GM20000 (cell line): ENCODE results near the gene CLIC3.

ENCODE experiments used
- DNase-seq: peaks from one replicate; pipeline ENCODE4 v3.0.0; 2012; ENCODE audit warnings: low spot score
- CTCF ChIP-seq: IDR thresholded peaks from 2 replicates; pipeline ENCODE4 v1.5.1; 2012; ENCODE audit warnings: mild to moderate bottlenecking, control low read depth; ENCODE audit errors: extremely low read depth, missing control alignments

The CLIC3 gene

DNA sequence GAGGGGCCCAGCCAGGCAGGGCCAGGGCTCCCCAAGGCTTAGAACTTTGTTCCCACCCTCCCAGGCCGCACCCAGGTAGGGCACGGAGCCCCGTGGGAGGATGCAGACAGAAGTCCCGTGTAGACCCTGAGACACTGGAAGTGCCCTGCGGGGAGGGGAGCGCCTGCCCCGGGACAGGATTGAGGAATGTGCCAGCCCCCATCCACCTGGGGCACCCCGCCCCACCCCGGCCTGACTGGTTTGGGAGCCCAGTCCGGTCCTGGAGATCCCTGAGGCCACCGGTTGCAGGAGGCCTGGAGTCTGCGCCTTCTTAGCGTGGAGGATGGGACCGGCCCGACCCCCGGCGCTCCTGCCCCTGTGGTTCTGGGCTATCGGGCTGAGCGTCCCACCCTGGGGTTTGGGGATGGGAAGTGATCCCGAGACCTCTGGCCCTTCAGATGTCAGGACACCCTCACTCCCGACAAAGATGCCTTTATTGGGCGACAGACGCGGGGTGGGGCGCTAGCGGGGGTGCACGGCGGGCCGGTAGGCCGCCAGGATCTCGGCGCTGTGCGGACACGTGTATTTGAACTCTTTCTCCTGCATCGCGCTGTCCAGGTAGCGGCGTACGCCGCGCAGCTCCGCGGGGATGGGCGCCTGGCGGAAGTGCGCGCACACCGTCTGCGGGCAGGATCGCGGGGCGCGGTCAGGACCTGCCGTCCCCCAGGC lies 2.0 kb downstream of the CLIC3 start:
- DNase-seq: no peak
- TF ChIP-seq CTCF: no peak

DNA sequence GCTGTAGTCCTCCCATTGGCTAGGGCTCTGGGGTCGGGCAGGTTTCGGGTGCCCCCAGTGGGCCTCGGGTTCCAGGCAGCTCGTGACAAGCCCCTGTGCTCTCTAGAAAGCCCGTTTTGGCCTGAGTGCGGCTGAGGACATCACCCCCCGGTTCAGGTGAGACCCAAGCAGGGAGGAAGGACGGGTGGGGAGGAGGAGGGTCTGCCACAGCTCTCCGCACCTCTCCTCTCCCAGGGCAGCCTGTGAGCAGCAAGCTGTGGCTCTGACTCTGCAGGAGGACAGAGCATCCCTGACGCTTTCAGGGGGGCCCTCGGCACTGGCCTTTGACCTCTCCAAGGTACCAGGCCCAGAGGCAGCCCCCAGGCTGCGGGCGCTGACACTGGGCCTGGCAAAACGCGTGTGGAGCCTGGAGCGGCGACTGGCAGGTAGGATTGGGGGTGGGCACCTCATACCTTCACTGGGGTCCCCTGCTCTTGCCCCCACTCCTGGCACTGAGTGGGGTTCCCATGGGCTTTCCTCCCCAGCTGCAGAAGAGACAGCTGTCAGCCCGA lies 3.5 kb downstream of the CLIC3 start:
- DNase-seq: no peak
- no peak for TF ChIP-seq CTCF

DNA sequence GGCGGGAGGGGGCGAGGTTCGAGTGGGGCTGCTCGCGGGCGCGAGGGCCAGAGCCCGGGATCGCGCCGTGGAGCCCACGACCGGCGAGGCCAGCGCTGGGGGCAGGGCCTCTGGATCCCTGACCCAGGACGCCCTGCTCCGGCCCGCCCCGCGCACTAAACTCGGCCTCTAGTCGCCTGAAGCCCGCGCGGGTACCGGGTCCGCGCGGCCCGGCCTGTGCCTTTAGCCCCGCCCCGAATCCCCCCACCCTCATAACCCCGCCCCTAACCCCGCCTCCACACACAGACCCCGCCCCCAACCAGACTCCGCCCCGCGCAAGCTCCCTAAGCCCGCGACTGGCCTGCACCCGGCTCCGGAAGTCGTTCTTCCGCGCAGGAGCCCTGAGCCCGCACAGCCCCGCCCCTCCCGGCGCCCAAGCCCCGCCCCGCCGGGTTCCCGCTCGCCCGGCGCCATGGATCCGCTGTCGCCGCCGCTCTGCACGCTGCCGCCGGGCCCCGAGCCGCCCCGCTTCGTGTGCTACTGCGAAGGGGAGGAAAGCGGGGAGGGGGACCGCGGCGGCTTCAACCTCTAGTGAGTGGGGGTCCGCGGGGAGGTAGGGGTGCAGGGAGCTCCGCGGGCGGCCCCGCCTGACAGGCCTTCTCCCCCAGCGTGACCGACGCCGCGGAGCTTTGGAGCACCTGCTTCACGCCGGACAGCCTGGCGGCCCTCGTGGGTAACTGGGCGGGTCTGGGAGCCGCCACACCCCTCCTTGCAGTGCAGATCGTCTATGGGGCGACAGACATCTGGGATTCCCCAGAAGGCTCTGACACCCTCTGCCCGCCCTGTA lies 4.2 kb downstream of the CLIC3 start, which contains the start of gene PAXX:
Gene PAXX, plus strand, starts transcription at position 430 of the 826 bp plus-strand sequence. Its CDS starts 22 bp downstream, at position 452.
- TF ChIP-seq CTCF: no peak
- DNase-seq: peak; percentile 100

DNA sequence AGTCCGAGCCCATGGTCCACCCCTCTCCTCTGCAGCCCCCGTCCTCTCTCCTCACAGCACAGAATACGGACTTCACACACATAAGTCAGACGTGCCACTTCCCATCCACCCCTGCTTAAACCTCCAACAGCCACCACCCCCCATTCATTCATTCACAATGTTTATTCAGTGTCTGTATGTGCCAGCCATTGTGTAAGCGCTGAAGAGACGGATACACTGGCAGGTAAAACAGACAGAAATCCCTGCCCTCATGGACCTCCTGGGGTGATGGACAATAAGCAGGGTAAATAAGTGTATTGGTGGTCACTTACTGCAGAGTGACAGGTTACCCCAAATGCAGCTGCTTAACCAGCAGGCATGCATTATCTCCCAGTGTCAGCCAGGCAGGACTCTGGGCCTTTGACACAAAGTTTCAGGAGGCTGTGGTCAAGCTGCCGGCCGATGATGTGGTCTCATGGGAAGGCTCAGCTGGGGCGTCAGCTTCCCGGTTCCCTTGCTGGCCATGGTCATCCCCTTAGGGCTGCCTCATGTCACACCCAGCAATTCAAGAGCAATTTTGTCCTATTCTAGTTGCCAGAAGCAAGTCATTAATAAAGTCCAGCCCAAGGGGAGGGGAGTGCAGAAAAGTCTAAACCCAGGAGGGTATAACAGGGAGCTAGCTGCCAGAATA lies 6.0 kb downstream of the CLIC3 start:
- no peak for DNase-seq

GRCh38 chr9:136988872-136989271 lies 7.5 kb downstream of the CLIC3 start:
- TF ChIP-seq CTCF: no peak
- no peak for DNase-seq

More for the DNA sequence above, 6.0 kb downstream of the CLIC3 start:
- no peak for TF ChIP-seq CTCF

- no peak for DNase-seq
Measured at GRCh38 chr9:136985853-136986252, 10.5 kb downstream of the CLIC3 start.

More at GRCh38 chr9:136985853-136986252, 10.5 kb downstream of the CLIC3 start:
- no peak for TF ChIP-seq CTCF
